Adrenal gland (tissue), 5 donors: ENCODE data around the gene ELMO2.

Experiments used
- POLR2A ChIP-seq, 2 donors: fragments of 450-650 bp; IDR thresholded peaks; one replicate each; pipeline ENCODE4 v1.6.1; 2017; ENCODE audit warnings: antibody characterized with exemption in 2 of 2, mild to moderate bottlenecking in 2 of 2, moderate library complexity in 1 of 2
- TF ChIP-seq, protein P1 (sequence below), 6 experiments: fragments of 450-650 bp in 4 of 6; fragments of 200-600 bp in 2 of 6; sonication (generic) in 1 of 6; IDR thresholded peaks; 1 replicate in 5 of 6; 2 replicates in 1 of 6; pipeline versions ENCODE4 v1.5.1 to v1.8.0; 2016 to 2021; ENCODE audit warnings: antibody characterized with exemption in 6 of 6, mild to moderate bottlenecking in 2 of 6, moderate library complexity in 1 of 6
- donor health status: DM: no; HTN: no; CAD: no.

- TF ChIP-seq POLR2A (IDR thresholded peaks at IDR 0.05), result no peak
- TF ChIP-seq, protein P1, sequence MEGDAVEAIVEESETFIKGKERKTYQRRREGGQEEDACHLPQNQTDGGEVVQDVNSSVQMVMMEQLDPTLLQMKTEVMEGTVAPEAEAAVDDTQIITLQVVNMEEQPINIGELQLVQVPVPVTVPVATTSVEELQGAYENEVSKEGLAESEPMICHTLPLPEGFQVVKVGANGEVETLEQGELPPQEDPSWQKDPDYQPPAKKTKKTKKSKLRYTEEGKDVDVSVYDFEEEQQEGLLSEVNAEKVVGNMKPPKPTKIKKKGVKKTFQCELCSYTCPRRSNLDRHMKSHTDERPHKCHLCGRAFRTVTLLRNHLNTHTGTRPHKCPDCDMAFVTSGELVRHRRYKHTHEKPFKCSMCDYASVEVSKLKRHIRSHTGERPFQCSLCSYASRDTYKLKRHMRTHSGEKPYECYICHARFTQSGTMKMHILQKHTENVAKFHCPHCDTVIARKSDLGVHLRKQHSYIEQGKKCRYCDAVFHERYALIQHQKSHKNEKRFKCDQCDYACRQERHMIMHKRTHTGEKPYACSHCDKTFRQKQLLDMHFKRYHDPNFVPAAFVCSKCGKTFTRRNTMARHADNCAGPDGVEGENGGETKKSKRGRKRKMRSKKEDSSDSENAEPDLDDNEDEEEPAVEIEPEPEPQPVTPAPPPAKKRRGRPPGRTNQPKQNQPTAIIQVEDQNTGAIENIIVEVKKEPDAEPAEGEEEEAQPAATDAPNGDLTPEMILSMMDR (IDR thresholded peaks at IDR 0.05), result no peak
Measured at GRCh38 chr20:46368902-46369268, 37.5 kb downstream of the ELMO2 start.
